Caco-2 (cell line): Measurements from ENCODE around the gene OR2A2. TPM values are rescaled to one million over a fixed set of nuclear protein-coding genes. Genes with fewer than 3 reads are reported as not detected.

ENCODE experiments used
- BruUV-seq: library from RNA; stranded (reverse); fragments of 400-500 nt; replicated peaks from 2 replicates; lab custom pipeline; 2021; lab: Mats Ljungman, UMichigan
- CTCF ChIA-PET: fragments of 300-600 bp; sonication (Branson Sonifier 250); formaldehyde crosslinking; loops from one replicate; lab custom pipeline; 2022; ENCODE audit warnings: antibody characterized with exemption; lab: Charles Lee
- POLR2A ChIA-PET: fragments of 300-600 bp; sonication (Branson Sonifier 250); formaldehyde crosslinking; loops from one replicate; lab custom pipeline; 2022; ENCODE audit warnings: antibody characterized with exemption; lab: Charles Lee
- DNase-seq, 2 experiments: peaks; one replicate each; pipeline versions ENCODE4 v3.0.0 to v3.0.0-alpha.2; 2020 to 2022
- H3K27me3 ChIP-seq: replicated peaks from 2 replicates; pipeline ENCODE4 v1.6.0; 2011; ENCODE audit warnings: low read length; ENCODE audit not compliant: control insufficient read depth, insufficient read depth
- H3K36me3 ChIP-seq: 2 replicates; pipeline ENCODE4 v1.5.1; 2011; ENCODE audit warnings: low read length; ENCODE audit not compliant: control insufficient read depth, insufficient read depth
- H3K4me1 ChIP-seq: fragments of 250-450 bp; sonication (Bioruptor Pico); 2 replicates; pipeline ENCODE4 v1.5.1; 2020; ENCODE audit warnings: mild to moderate bottlenecking
- H3K4me3 ChIP-seq: 2 replicates; pipeline ENCODE4 v1.5.1; 2011; ENCODE audit warnings: low read depth, mild to moderate bottlenecking, control low read depth, low read length
- H3K9me3 ChIP-seq: fragments of 250-450 bp; sonication (Bioruptor Pico); 2 replicates; pipeline ENCODE4 v1.5.1; 2020; ENCODE audit warnings: mild to moderate bottlenecking, moderate library complexity
- H3K27ac Mint-ChIP-seq: one replicate; pipeline ENCODE4 v1.8.0; 2022; ENCODE audit warnings: mixed read lengths; ENCODE audit not compliant: unreplicated experiment
- H3K27me3 Mint-ChIP-seq: one replicate; pipeline ENCODE4 v1.8.0; 2022; ENCODE audit warnings: mixed read lengths; ENCODE audit not compliant: insufficient read depth, unreplicated experiment
- H3K36me3 Mint-ChIP-seq: one replicate; pipeline ENCODE4 v1.8.0; 2022; ENCODE audit warnings: mild to moderate bottlenecking, mixed read lengths; ENCODE audit not compliant: insufficient read depth, unreplicated experiment
- H3K4me1 Mint-ChIP-seq: one replicate; pipeline ENCODE4 v1.8.0; 2022; ENCODE audit warnings: low read depth, mixed read lengths; ENCODE audit not compliant: unreplicated experiment
- H3K4me3 Mint-ChIP-seq: one replicate; pipeline ENCODE4 v1.8.0; 2022; ENCODE audit warnings: mild to moderate bottlenecking, moderate library complexity, mixed read lengths; ENCODE audit not compliant: unreplicated experiment
- H3K9me3 Mint-ChIP-seq: one replicate; pipeline ENCODE4 v1.8.0; 2022; ENCODE audit warnings: mixed read lengths; ENCODE audit not compliant: unreplicated experiment
- CTCF ChIP-seq, 2 experiments: fragments of 200-600 bp in 1 of 2; IDR thresholded peaks; 1 replicate in 1 of 2; 2 replicates in 1 of 2; pipeline versions ENCODE4 v1.5.1 to v1.8.0; 2011 to 2022; ENCODE audit warnings: antibody characterized with exemption in 1 of 2, control low read depth in 1 of 2, inconsistent platforms in 1 of 2, low read depth in 1 of 2, low read length in 1 of 2, mild to moderate bottlenecking in 1 of 2, moderate library complexity in 1 of 2; ENCODE audit not compliant: insufficient read depth in 1 of 2, severe bottlenecking in 1 of 2, unreplicated experiment in 1 of 2
- intact Hi-C: fragments of 100-400 bp; cut with micrococcal nuclease; formaldehyde crosslinking; loops from one replicate; pipeline ENCODE4 v1.10.0; 2022; ENCODE audit not compliant: unreplicated experiment
- total RNA-seq: library from RNA; stranded (reverse); gene quantifications from 2 replicates; pipeline ENCODE4 v1.2.3, GENCODE V29; 2022

OR2A2 gene
- total RNA-seq, 1 experiment from 2014 or later = not detected

GRCh38 chr7:144086730-144087129 lies 22.7 kb upstream of the OR2A2 start:
- intact Hi-C loops = loop anchor here (5.0 kb wide), 1 partner anchor 859 kb away; no protein-coding TSS in a partner anchor
- no peak for TF ChIP-seq CTCF (IDR thresholded peaks at IDR 0.05; ENCODE audit: insufficient read depth in 1 of 2, low read depth in 1 of 2, low read length in 1 of 2, severe bottlenecking in 1 of 2, unreplicated experiment in 1 of 2)
- Histone ChIP-seq H3K4me1 (no peaks in the 10 kb centered on the region), H3K4me3 (no peak overlapping the region), H3K9me3 (no peaks in the 10 kb centered on the region), H3K27me3 (no peaks in the 10 kb centered on the region), H3K36me3 (no peaks in the 10 kb centered on the region)
- Mint-ChIP-seq H3K27me3 (peaks cover 7% of the 10 kb centered on the region), H3K4me1 (no peaks in the 10 kb centered on the region), H3K4me3 (no peak overlapping the region), H3K27ac (no peak overlapping the region), H3K9me3 (no peaks in the 10 kb centered on the region), H3K36me3 (no peaks in the 10 kb centered on the region)
- BruUV-seq = no TSS peak
- ChIA-PET POLR2A (no interaction called here), CTCF (no interaction called here)
- no peak for DNase-seq

- Mint-ChIP-seq H3K4me1 (no peaks in the 10 kb centered on the region), H3K36me3 (no peaks in the 10 kb centered on the region), H3K9me3 (no peaks in the 10 kb centered on the region), H3K27me3 (peaks cover 7% of the 10 kb centered on the region), H3K4me3 (no peak overlapping the region), H3K27ac (no peak overlapping the region)
- intact Hi-C loops = loop anchor here (5.0 kb wide), 1 partner anchor 860 kb away; no protein-coding TSS in a partner anchor
- Histone ChIP-seq H3K4me1 (no peaks in the 10 kb centered on the region), H3K36me3 (no peaks in the 10 kb centered on the region), H3K4me3 (no peak overlapping the region), H3K9me3 (no peaks in the 10 kb centered on the region), H3K27me3 (no peaks in the 10 kb centered on the region)
- DNase-seq = no peak
- POLR2A ChIA-PET = no interaction called here
- BruUV-seq = no TSS peak
- CTCF ChIA-PET = no interaction called here
- TF ChIP-seq CTCF (IDR thresholded peaks at IDR 0.05; ENCODE audit: insufficient read depth in 1 of 2, low read depth in 1 of 2, low read length in 1 of 2, severe bottlenecking in 1 of 2, unreplicated experiment in 1 of 2) = no peak
These were observed 22.2 kb upstream of the OR2A2 start for GRCh38 chr7:144087230-144087629.

GRCh38 chr7:144090667-144091066 lies 18.7 kb upstream of the OR2A2 start:
- Histone ChIP-seq H3K9me3 (no peaks in the 10 kb centered on the region), H3K27me3 (no peaks in the 10 kb centered on the region), H3K4me1 (no peaks in the 10 kb centered on the region), H3K36me3 (no peaks in the 10 kb centered on the region), H3K4me3 (no peak overlapping the region)
- H3K9me3 Mint-ChIP-seq = no peaks in the 10 kb centered on the region
- DNase-seq = no peak
- CTCF ChIA-PET = no interaction called here
- H3K27me3 Mint-ChIP-seq = peaks cover 7% of the 10 kb centered on the region
- POLR2A ChIA-PET = no interaction called here
- H3K4me3 Mint-ChIP-seq = no peak overlapping the region
- no peak overlapping the region for H3K27ac Mint-ChIP-seq
- intact Hi-C loops = no loop called here
- H3K4me1 Mint-ChIP-seq = no peaks in the 10 kb centered on the region
- BruUV-seq = no TSS peak
- no peak for TF ChIP-seq CTCF (IDR thresholded peaks at IDR 0.05; ENCODE audit: insufficient read depth in 1 of 2, low read depth in 1 of 2, low read length in 1 of 2, severe bottlenecking in 1 of 2, unreplicated experiment in 1 of 2)
- no peaks in the 10 kb centered on the region for H3K36me3 Mint-ChIP-seq
